WERI-Rb-1 (cell line): Measurements from ENCODE around the gene SPTBN5.
A peak's percentile ranks its signal among the peaks of the same experiment; 100 is the strongest.

Experiments
- DNase-seq: peaks from one replicate; pipeline ENCODE4 v3.0.0-alpha.2; 2020
- H3K27ac ChIP-seq: fragments of 250-450 bp; sonication (Bioruptor Pico); 2 replicates; pipeline ENCODE4 v1.5.1; 2020; ENCODE audit warnings: mild to moderate bottlenecking, moderate library complexity
- H3K27me3 ChIP-seq: fragments of 250-450 bp; sonication (Bioruptor Pico); 2 replicates; pipeline ENCODE4 v1.5.1; 2021; ENCODE audit warnings: mild to moderate bottlenecking, low read depth, moderate library complexity; ENCODE audit not compliant: insufficient read depth, severe bottlenecking
- H3K36me3 ChIP-seq: fragments of 250-450 bp; sonication (Bioruptor Pico); 2 replicates; pipeline ENCODE4 v1.5.1; 2020; ENCODE audit warnings: mild to moderate bottlenecking, moderate library complexity
- H3K4me3 ChIP-seq: 2 replicates; pipeline ENCODE4 v1.5.1; 2011; ENCODE audit warnings: low read depth, mild to moderate bottlenecking, control low read depth, low read length
- H3K9me3 ChIP-seq: fragments of 250-450 bp; sonication (Bioruptor Pico); 2 replicates; pipeline ENCODE4 v1.5.1; 2021; ENCODE audit warnings: mild to moderate bottlenecking, moderate library complexity; ENCODE audit not compliant: severe bottlenecking
- TF ChIP-seq, protein P1 (sequence below): IDR thresholded peaks from 2 replicates; pipeline ENCODE4 v1.5.1; 2011; ENCODE audit warnings: low read depth, mild to moderate bottlenecking, control low read depth, inconsistent platforms, low read length

The SPTBN5 gene

DNA sequence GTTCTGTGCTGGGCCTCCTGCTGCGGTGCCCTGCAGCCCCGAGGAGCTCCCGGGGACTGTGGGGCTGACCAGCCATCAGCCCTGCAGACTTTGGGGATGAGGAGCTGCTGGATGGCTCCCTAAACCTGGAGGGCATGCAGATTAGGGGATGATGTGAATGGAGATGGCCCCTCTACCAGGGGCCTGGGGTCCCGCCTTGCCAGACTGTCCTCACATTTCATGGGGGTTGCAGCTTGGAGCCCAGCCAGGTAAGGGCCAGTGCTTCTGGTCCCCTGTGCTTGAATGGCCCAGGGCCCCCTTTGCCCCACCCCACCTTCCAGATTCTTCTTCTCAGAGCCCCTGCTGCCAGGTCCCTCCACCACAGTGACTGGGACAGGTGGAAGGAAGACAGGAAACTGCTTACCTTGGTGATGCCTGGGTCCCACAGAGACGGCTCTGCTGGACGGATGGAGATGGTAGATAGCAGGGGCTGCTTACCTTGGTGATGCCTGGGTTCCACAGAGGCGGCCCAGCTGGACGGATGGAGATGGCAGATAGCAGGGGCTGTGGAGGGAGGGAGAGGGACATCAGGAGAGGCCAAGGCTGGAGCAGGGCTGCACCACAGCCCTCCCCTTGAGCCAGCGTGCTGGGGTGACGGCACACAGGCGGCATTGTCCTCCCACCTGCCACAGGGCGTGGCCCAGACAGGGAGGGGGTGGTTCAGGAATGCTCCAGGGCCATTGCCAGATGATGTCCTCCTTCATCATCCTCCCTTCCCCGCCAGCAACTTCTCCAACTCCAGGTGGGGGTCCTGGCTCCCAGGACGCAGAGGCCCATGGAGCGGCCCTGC lies at the start of gene SPTBN5:
SPTBN5 (minus strand) TSS at position 632 of the 829 bp plus-strand sequence; CDS start at position 76, 556 bp downstream.
- Histone ChIP-seq H3K4me3 (no peak within 1 kb of the TSS), H3K9me3 (no peaks in the 10 kb centered on the region), H3K27ac (no peak within 1 kb of the TSS), H3K36me3 (no peaks in the 10 kb centered on the region), H3K27me3 (no peaks in the 10 kb centered on the region)
- DNase-seq: no peak
- TF ChIP-seq, protein P1, sequence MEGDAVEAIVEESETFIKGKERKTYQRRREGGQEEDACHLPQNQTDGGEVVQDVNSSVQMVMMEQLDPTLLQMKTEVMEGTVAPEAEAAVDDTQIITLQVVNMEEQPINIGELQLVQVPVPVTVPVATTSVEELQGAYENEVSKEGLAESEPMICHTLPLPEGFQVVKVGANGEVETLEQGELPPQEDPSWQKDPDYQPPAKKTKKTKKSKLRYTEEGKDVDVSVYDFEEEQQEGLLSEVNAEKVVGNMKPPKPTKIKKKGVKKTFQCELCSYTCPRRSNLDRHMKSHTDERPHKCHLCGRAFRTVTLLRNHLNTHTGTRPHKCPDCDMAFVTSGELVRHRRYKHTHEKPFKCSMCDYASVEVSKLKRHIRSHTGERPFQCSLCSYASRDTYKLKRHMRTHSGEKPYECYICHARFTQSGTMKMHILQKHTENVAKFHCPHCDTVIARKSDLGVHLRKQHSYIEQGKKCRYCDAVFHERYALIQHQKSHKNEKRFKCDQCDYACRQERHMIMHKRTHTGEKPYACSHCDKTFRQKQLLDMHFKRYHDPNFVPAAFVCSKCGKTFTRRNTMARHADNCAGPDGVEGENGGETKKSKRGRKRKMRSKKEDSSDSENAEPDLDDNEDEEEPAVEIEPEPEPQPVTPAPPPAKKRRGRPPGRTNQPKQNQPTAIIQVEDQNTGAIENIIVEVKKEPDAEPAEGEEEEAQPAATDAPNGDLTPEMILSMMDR: no peak

DNA sequence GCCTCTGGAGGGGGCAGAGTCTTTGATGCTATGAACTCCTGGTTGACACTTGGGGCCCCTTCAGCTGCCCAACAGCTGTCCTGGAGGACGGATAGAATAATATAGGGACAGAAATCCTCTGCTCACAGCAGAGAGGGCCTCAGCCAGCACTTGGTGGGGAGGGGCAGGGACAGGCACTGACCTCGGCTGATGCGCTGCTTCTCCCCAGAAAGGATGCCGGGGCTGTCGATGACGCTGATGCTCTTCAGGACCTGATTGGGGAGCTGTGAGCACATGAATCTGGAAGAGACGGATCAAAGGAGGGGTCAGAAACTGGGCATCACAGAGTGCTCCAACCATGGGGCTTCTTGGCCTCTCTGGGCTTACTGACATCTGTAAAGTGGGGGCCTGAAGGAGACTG lies 49.0 kb upstream of the SPTBN5 start:
- Histone ChIP-seq H3K27ac (peak overlapping the region; percentile 37; the same call in 1 of the 2 replicates), H3K36me3 (no peaks in the 10 kb centered on the region), H3K9me3 (no peaks in the 10 kb centered on the region), H3K4me3 (no peak overlapping the region), H3K27me3 (no peaks in the 10 kb centered on the region)
- DNase-seq: no peak
- TF ChIP-seq, protein P1: no peak

DNA sequence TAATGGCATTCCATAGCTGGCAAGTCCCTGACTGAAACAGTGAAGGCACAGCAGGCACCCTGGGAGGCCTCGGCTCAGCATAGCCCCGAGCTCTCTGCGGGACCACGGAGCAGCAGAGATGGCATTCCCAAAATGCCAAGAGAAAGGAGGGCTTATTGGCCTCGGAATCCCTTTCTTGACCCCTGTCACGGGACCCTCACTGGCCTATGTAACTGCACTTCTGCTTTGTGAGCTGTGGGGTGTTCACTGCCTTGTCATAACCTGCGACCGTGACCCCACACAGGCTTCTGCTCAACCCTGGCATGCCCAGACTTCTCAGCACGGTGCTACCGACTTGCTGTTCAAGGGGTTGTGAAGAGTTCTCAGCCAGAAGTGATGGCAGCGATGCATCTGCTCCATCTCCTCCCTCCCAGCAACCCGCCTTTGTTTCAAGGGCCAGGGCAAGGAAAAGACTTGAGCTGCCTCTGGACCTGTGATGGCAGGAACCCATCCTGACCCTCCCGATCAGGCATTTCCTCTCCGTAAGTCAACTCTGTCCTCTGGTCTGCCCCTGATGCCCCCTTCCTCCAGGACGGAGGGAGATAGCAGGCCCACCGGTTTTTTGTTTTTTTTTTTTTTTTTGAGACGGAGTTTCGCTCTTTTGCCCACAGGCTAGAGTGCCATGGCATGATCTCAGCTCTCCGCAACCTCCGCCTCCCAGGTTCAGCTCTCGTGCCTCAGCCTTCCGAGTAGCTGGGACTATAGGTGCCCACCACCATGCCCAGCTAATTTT lies 48.0 kb upstream of the SPTBN5 start:
- TF ChIP-seq, protein P1: no peak
- Histone ChIP-seq H3K36me3 (no peaks in the 10 kb centered on the region), H3K4me3 (no peak overlapping the region), H3K27me3 (no peaks in the 10 kb centered on the region), H3K9me3 (no peaks in the 10 kb centered on the region), H3K27ac (no peak overlapping the region; the same call in 1 of the 2 replicates)
- no peak for DNase-seq

DNA sequence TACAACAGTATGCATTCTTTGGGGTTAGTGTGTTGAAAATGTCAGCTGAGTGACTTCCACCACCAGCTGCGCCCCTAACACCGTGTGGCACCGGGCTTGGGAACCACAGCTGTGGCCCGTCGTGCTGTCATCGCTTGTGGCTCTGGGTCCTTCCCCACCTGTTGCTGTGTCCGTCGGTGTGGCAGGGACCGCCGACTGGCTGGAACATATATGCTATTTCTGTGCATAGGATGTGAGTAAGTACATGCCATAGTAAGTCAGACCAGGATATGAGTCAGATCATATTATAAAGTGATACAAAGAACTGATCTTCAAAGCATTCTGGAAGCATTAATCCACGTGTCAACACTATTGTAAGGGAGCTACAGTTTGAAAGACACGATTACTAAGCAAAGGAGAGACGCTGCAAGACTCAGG lies 46.6 kb upstream of the SPTBN5 start:
- no peak overlapping the region for H3K27ac ChIP-seq
- no peaks in the 10 kb centered on the region for H3K9me3 ChIP-seq
- H3K36me3 ChIP-seq: no peaks in the 10 kb centered on the region
- no peak overlapping the region for H3K4me3 ChIP-seq
- TF ChIP-seq, protein P1: no peak
- no peak for DNase-seq
- no peaks in the 10 kb centered on the region for H3K27me3 ChIP-seq

DNA sequence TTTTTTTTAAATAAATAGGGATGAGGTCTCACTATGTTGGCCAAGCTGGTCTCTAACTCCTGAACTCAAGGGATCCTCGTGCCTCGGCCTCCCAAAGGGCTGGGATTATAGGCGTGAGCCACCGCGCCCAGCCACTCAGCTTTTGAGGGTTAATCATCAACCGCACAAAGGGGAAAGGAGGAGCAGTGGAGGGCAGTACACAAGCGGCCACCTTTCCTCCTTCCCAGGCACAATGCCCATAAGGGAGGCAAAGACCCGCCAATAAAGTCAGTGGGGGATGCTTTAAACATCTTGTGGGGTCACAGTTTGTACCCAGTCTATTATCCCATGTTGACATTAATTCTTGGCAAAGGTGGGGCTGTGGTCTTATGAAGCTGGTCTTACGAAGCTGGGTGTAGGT lies 46.1 kb upstream of the SPTBN5 start:
- H3K9me3 ChIP-seq: no peaks in the 10 kb centered on the region
- no peak overlapping the region for H3K27ac ChIP-seq
- DNase-seq: no peak
- no peak overlapping the region for H3K4me3 ChIP-seq
- TF ChIP-seq, protein P1: no peak
- H3K36me3 ChIP-seq: no peaks in the 10 kb centered on the region
- no peaks in the 10 kb centered on the region for H3K27me3 ChIP-seq
